ENCODE measurements around the gene STK32B.

- TF ChIP-seq POLR2AphosphoS5 (IDR thresholded peaks at IDR 0.05): no peak
- no peak for TF ChIP-seq CTCF (IDR thresholded peaks at IDR 0.05)
Measured at GRCh38 chr4:5019796-5020195, 31.5 kb upstream of the STK32B start.
